Fibroblast of lung (primary cell): ENCODE results near the gene CNTN3. TPM values are rescaled to one million over a fixed set of nuclear protein-coding genes. Genes with fewer than 3 reads are reported as not detected.

Experiments used
- DNase-seq, 2 donors: peaks; one replicate each; pipeline versions ENCODE4 v3.0.0 to v3.0.0-alpha.2; 2010; ENCODE audit warnings: low read depth in 2 of 2
- H2AFZ ChIP-seq: 2 replicates; pipeline ENCODE4 v1.5.1; 2012; ENCODE audit warnings: low read length, control low read depth, inconsistent platforms
- H3K27ac ChIP-seq: 2 replicates; pipeline ENCODE4 v1.5.1; 2011; ENCODE audit warnings: low read length, control low read depth; ENCODE audit not compliant: insufficient read depth
- H3K27me3 ChIP-seq: 2 replicates; pipeline ENCODE4 v1.5.1; 2011; ENCODE audit warnings: mild to moderate bottlenecking, low read length; ENCODE audit not compliant: control insufficient read depth, insufficient read depth
- H3K36me3 ChIP-seq: 2 replicates; pipeline ENCODE4 v1.5.1; 2011; ENCODE audit warnings: low read length; ENCODE audit not compliant: control insufficient read depth, insufficient read depth
- H3K4me1 ChIP-seq: 2 replicates; pipeline ENCODE4 v1.5.1; 2011; ENCODE audit warnings: low read length; ENCODE audit not compliant: control insufficient read depth, insufficient read depth; ENCODE audit errors: extremely low read depth
- H3K4me2 ChIP-seq: 2 replicates; pipeline ENCODE4 v1.5.1; 2011; ENCODE audit warnings: low read length, control low read depth; ENCODE audit not compliant: insufficient read depth; ENCODE audit errors: extremely low read depth
- H3K4me3 ChIP-seq, 4 experiments: fragments of 200-600 bp in 1 of 4; sonication (generic) in 1 of 4; replicated peaks in 1 of 4; 2 replicates each; pipeline ENCODE4 v1.5.1; 2011 to 2016; ENCODE audit warnings: low read length in 4 of 4, low read depth in 3 of 4, mild to moderate bottlenecking in 3 of 4, control low read depth in 2 of 4, inconsistent platforms in 1 of 4, mixed read lengths in 1 of 4; ENCODE audit not compliant: insufficient read depth in 1 of 4; ENCODE audit errors: control extremely low read depth in 1 of 4
- H3K79me2 ChIP-seq: 2 replicates; pipeline ENCODE4 v1.5.1; 2012; ENCODE audit warnings: mild to moderate bottlenecking, low read length, inconsistent platforms; ENCODE audit not compliant: control insufficient read depth, insufficient read depth
- H3K9ac ChIP-seq: 2 replicates; pipeline ENCODE4 v1.5.1; 2011; ENCODE audit warnings: mild to moderate bottlenecking, low read length, control low read depth; ENCODE audit not compliant: insufficient read depth
- H3K9me3 ChIP-seq: 2 replicates; pipeline ENCODE4 v1.5.1; 2012; ENCODE audit warnings: low read depth, low read length; ENCODE audit not compliant: control insufficient read depth, insufficient read depth
- H4K20me1 ChIP-seq: 2 replicates; pipeline ENCODE4 v1.5.1; 2011; ENCODE audit warnings: low read length; ENCODE audit not compliant: control insufficient read depth, insufficient read depth; ENCODE audit errors: extremely low read depth
- CTCF ChIP-seq, 2 donors: IDR thresholded peaks in 1 of 2; conservative IDR thresholded peaks in 1 of 2; 1 replicate in 1 of 2; 2 replicates in 1 of 2; pipeline ENCODE4 v1.5.1; 2011 to 2012; ENCODE audit warnings: low read length in 2 of 2, control low read depth in 1 of 2, inconsistent platforms in 1 of 2, low read depth in 1 of 2, mild to moderate bottlenecking in 1 of 2
- EZH2 ChIP-seq: IDR thresholded peaks from 2 replicates; pipeline ENCODE4 v1.5.1; 2012; ENCODE audit warnings: low read length, control low read depth, mild to moderate bottlenecking; ENCODE audit errors: missing control alignments
- polyA plus RNA-seq, 2 donors: library from polyadenylated mRNA; depleted of rRNA in 1 of 2; stranded (reverse) in 1 of 2; unstranded in 1 of 2; fragments of >200 nt; gene quantifications; 2 replicates each; pipeline ENCODE4 v1.2.1, GENCODE V29; 2011 to 2012; ENCODE audit warnings: missing spikeins in 1 of 2
- total RNA-seq: library from RNA; depleted of rRNA; stranded (reverse); fragments of >200 nt; gene quantifications from 2 replicates; pipeline ENCODE4 v1.2.1, GENCODE V29; 2014

Gene CNTN3
- total and polyA plus RNA-seq, 2 donors (not counting 1 experiment from before 2014, with no cell fraction given): 3.2 to 8.3 TPM

- H3K27ac ChIP-seq: no peak overlapping the region
- no peaks in the 10 kb centered on the region for H3K27me3 ChIP-seq
- no peaks in the 10 kb centered on the region for H4K20me1 ChIP-seq
- H3K36me3 ChIP-seq: no peaks in the 10 kb centered on the region
- DNase-seq: peak in 1 of 2 donors; percentile 35
- no peak overlapping the region for H3K9ac ChIP-seq
- H3K4me1 ChIP-seq: peaks cover 2% of the 10 kb centered on the region
- no peaks in the 10 kb centered on the region for H3K9me3 ChIP-seq
- no peaks in the 10 kb centered on the region for H3K79me2 ChIP-seq
- TF ChIP-seq EZH2 (no peak), CTCF (conservative IDR thresholded peaks at IDR 0.05 in 1 of 2, IDR thresholded peaks at IDR 0.05 in 1 of 2; ENCODE audit: low read depth in 1 of 2, low read length in 2 of 2) (no peak)
- peak overlapping the region; percentile 64 to 75 (median 71) for H3K4me3 ChIP-seq
- peak overlapping the region; percentile 93 for H3K4me2 ChIP-seq
- H2AFZ ChIP-seq: no peak overlapping the region
These were observed 1.4 kb downstream of the CNTN3 start for GRCh38 chr3:74613060-74613459.

GRCh38 chr3:74611206-74611605 lies 3.3 kb downstream of the CNTN3 start:
- Histone ChIP-seq H3K27me3 (no peaks in the 10 kb centered on the region), H3K4me3 (no peak overlapping the region), H4K20me1 (no peaks in the 10 kb centered on the region), H2AFZ (no peak overlapping the region), H3K9ac (no peak overlapping the region), H3K4me2 (peak overlapping the region; percentile 68), H3K9me3 (no peaks in the 10 kb centered on the region), H3K79me2 (no peaks in the 10 kb centered on the region), H3K4me1 (peaks cover 2% of the 10 kb centered on the region), H3K36me3 (no peaks in the 10 kb centered on the region), H3K27ac (no peak overlapping the region)
- no peak for TF ChIP-seq EZH2
- TF ChIP-seq CTCF (conservative IDR thresholded peaks at IDR 0.05 in 1 of 2, IDR thresholded peaks at IDR 0.05 in 1 of 2; ENCODE audit: low read depth in 1 of 2, low read length in 2 of 2): no peak
- peak in 1 of 2 donors; percentile 34 for DNase-seq

GRCh38 chr3:74607803-74608202 lies 6.7 kb downstream of the CNTN3 start:
- H3K4me2 ChIP-seq: no peak overlapping the region
- no peaks in the 10 kb centered on the region for H3K36me3 ChIP-seq
- H3K79me2 ChIP-seq: no peaks in the 10 kb centered on the region
- H3K9ac ChIP-seq: no peak overlapping the region
- H2AFZ ChIP-seq: no peak overlapping the region
- no peak overlapping the region for H3K4me3 ChIP-seq
- no peaks in the 10 kb centered on the region for H3K27me3 ChIP-seq
- no peaks in the 10 kb centered on the region for H3K9me3 ChIP-seq
- no peak for DNase-seq
- H3K4me1 ChIP-seq: peaks cover 2% of the 10 kb centered on the region
- no peak overlapping the region for H3K27ac ChIP-seq
- TF ChIP-seq EZH2: no peak
- no peaks in the 10 kb centered on the region for H4K20me1 ChIP-seq
